Psoas muscle (tissue), 8 donors: ENCODE measurements around the gene ZNF226. TPM values are rescaled to one million over a fixed set of nuclear protein-coding genes. Genes with fewer than 3 reads are reported as not detected.
"Not testable (repeated sequence)": the region's sequence is repeated elsewhere in the genome, so short reads cannot be mapped to it uniquely, and the experiment has no call there.

Experiments used
- ATAC-seq, 4 donors: fragments of 200-7000 bp; cut with Tn5 transposase; one replicate each; pipeline ENCODE4 v1.9.1; 2020; ENCODE audit warnings: moderate library complexity in 3 of 4, mild to moderate bottlenecking in 2 of 4
- DNase-seq, 2 donors: peaks; one replicate each; pipeline ENCODE4 v3.0.0-alpha.2; 2020
- H3K27ac ChIP-seq: fragments of 200-600 bp; one replicate; pipeline ENCODE4 v1.8.0; 2022
- H3K27me3 ChIP-seq, 3 donors: fragments of 200-600 bp in 1 of 3; one replicate each; pipeline versions ENCODE4 v1.6.1 to v1.8.0; 2013 to 2022; ENCODE audit warnings: low read length in 2 of 3, mild to moderate bottlenecking in 2 of 3, moderate library complexity in 1 of 3; ENCODE audit not compliant: insufficient read depth in 3 of 3
- H3K36me3 ChIP-seq, 2 donors: fragments of 200-600 bp in 1 of 2; one replicate each; pipeline versions ENCODE4 v1.6.1 to v1.8.0; 2013 to 2022; ENCODE audit warnings: low read depth in 1 of 2, mild to moderate bottlenecking in 1 of 2, moderate library complexity in 1 of 2; ENCODE audit not compliant: insufficient read depth in 1 of 2
- H3K4me1 ChIP-seq: fragments of 200-600 bp; one replicate; pipeline ENCODE4 v1.8.0; 2022
- H3K4me3 ChIP-seq: fragments of 200-600 bp; one replicate; pipeline ENCODE4 v1.8.0; 2022; ENCODE audit warnings: mild to moderate bottlenecking
- H3K9me3 ChIP-seq: fragments of 200-600 bp; one replicate; pipeline ENCODE4 v1.8.0; 2022
- CTCF ChIP-seq: fragments of 200-600 bp; IDR thresholded peaks from one replicate; pipeline ENCODE4 v1.8.0; 2022; ENCODE audit warnings: antibody characterized with exemption
- WGBS, 3 donors: extraction: QIAGEN DNeasy Blood & Tissue Kit; methylation state at CpG; one replicate each; pipeline versions ENCODE4 v1.1.6 to v1.1.7; 2013; 5-methylcytosine and 5-hydroxymethylcytosine counted together
- intact Hi-C, 2 donors: fragments of 100-400 bp; cut with DNase I; formaldehyde crosslinking; loops; one replicate each; pipeline versions ENCODE4 v1.11.0 to v1.14.2; 2022
- polyA plus RNA-seq, 3 donors: library from polyadenylated mRNA; stranded (reverse); fragments of 200-250 nt; gene quantifications; one replicate each; pipeline ENCODE4 v1.2.3, GENCODE V29; 2013
- total RNA-seq, 4 donors: library from RNA; stranded (reverse); fragmentation: NEBNext Ultra II Directional in 2 of 4; extraction: Animal tissue kit (Norgen Biotek cat#: 25700) in 2 of 4; gene quantifications; one replicate each; pipeline versions ENCODE4 v1.2.1 to v1.2.4, GENCODE V29; 2021 to 2023
- donor health status: healthy with polysubstance abuse.
- donor health status: DM: no; HTN: no; CAD: no; lungs with moderate emphysema.
- donor health status: Bipolar disorder and iron deficiency.
- donor health status: healthy.
- donor health status: DM: yes; HTN: yes; CAD: no.
- donor health status: DM: no; HTN: no; CAD: no.
- donor health status: DM: no; HTN: no; CAD: no.
- donor health status: DM: yes; HTN: yes; CAD: no.

Gene ZNF226
- total and polyA plus RNA-seq, 7 donors: 2.5 to 12.0 (median 7.1) TPM

- ATAC-seq (no peak), DNase-seq (no peak)
- Histone ChIP-seq H3K27ac (no peak overlapping the region), H3K27me3 (no peaks in the 10 kb centered on the region), H3K4me3 (no peak overlapping the region), H3K9me3 (peaks cover 76% of the 10 kb centered on the region), H3K36me3 (peaks cover 10 to 20% of the 10 kb centered on the region in 2 donors), H3K4me1 (peaks cover 11% of the 10 kb centered on the region)
- no peak for TF ChIP-seq CTCF
- intact Hi-C loops: loop anchor here (2.0 to 10.0 kb wide), 7 partner anchors 23 to 191 kb away; partner anchors contain the start of genes ZNF225 (in 2 of the 2), ZNF112 (in 1 of the 2), ZNF223 (in 1 of the 2) and ZNF234 (in 1 of the 2)
- 91 to 95% (median 92%) methylated on average over 2 of the region's 2 CpGs for WGBS, 3 donors
Observed at GRCh38 chr19:44163789-44164188, 1.1 kb upstream of the ZNF226 start.

GRCh38 chr19:44164327-44164672 is 600 bp upstream of the ZNF226 start:
- H3K27me3 ChIP-seq: no peaks in the 10 kb centered on the region
- intact Hi-C loops: loop anchor here (2.0 to 10.0 kb wide), 7 partner anchors 23 to 191 kb away; partner anchors contain the start of genes ZNF225 (in 2 of the 2), ZNF112 (in 1 of the 2), ZNF223 (in 1 of the 2) and ZNF234 (in 1 of the 2)
- peaks cover 11% of the 10 kb centered on the region for H3K4me1 ChIP-seq
- peaks cover 10 to 22% of the 10 kb centered on the region in 2 donors for H3K36me3 ChIP-seq
- peak overlapping the region; percentile 92 for H3K4me3 ChIP-seq
- 55 to 73% (median 57%) methylated on average over 3 of the region's 3 CpGs for WGBS, 3 donors
- H3K9me3 ChIP-seq: peaks cover 71% of the 10 kb centered on the region
- TF ChIP-seq CTCF: no peak
- ATAC-seq (peak in 1 of 4 donors; percentile 8), DNase-seq (no peak)
- peak overlapping the region; percentile 88 for H3K27ac ChIP-seq

GRCh38 chr19:44170660-44171059 is 5.8 kb downstream of the ZNF226 start:
- peaks cover 46 to 86% of the 10 kb centered on the region in 2 donors for H3K36me3 ChIP-seq
- H3K4me1 ChIP-seq, intact Hi-C loops, H3K27ac ChIP-seq, H3K27me3 ChIP-seq, ATAC-seq, H3K4me3 ChIP-seq, DNase-seq: not testable (repeated sequence)
- peaks cover 58% of the 10 kb centered on the region for H3K9me3 ChIP-seq
- WGBS, 3 donors: 97 to 100% (median 99%) methylated on average over 6 of the region's 6 CpGs

GRCh38 chr19:44176590-44176989 is 11.7 kb downstream of the ZNF226 start:
- intact Hi-C loops: no loop called here
- DNase-seq (no peak), ATAC-seq (no peak)
- no peak for TF ChIP-seq CTCF
- WGBS, 3 donors: 96 to 99% (median 97%) methylated on average over 3 of the region's 3 CpGs
- no peaks in the 10 kb centered on the region for H3K4me1 ChIP-seq
- no peak overlapping the region for H3K4me3 ChIP-seq
- H3K9me3 ChIP-seq: peaks cover 88% of the 10 kb centered on the region
- no peaks in the 10 kb centered on the region for H3K27me3 ChIP-seq
- no peak overlapping the region for H3K27ac ChIP-seq
- H3K36me3 ChIP-seq: peaks cover 29 to 56% of the 10 kb centered on the region in 2 donors

- DNase-seq (no peak), ATAC-seq (no peak)
- H3K27ac ChIP-seq: no peak overlapping the region
- H3K4me3 ChIP-seq: no peak overlapping the region
- no peaks in the 10 kb centered on the region for H3K4me1 ChIP-seq
- no peak for TF ChIP-seq CTCF
- peaks cover 87% of the 10 kb centered on the region for H3K9me3 ChIP-seq
- no peaks in the 10 kb centered on the region for H3K27me3 ChIP-seq
- intact Hi-C loops: no loop called here
- peaks cover 4 to 12% of the 10 kb centered on the region in 2 donors for H3K36me3 ChIP-seq
Observed at GRCh38 chr19:44180968-44181367, 16.1 kb downstream of the ZNF226 start.
